GM12864 (cell line): ENCODE measurements around the gene CEP55.

Experiments used
- DNase-seq: peaks from one replicate; pipeline ENCODE4 v3.0.0-alpha.2; 2011; ENCODE audit warnings: low read depth
- H3K4me3 ChIP-seq: 2 replicates; pipeline ENCODE4 v1.5.1; 2011; ENCODE audit warnings: mild to moderate bottlenecking, low read depth, low read length, control low read depth
- CTCF ChIP-seq: IDR thresholded peaks from 2 replicates; pipeline ENCODE4 v1.5.1; 2011; ENCODE audit warnings: low read depth, mild to moderate bottlenecking, moderate library complexity, low read length, control low read depth, inconsistent platforms; ENCODE audit errors: missing control alignments

Gene CEP55

DNA sequence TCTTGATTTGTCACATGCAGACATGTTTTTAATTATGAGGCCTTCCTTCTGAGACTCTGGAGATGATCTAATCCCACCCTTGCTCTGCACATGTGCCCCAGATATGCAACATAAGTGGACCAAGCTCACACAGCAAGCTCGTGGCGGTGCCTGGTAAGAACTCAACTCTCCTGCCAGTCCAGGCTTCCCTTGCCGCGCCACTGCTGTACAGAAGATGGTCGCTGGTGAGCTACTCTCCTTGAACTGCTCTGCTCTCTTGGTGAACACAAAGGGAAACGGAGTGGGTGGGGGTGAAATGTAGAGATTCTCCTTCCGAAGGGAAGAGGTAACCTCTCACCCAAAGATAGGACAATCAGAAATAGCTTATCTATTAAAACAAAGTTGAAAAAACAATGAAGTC lies 39.9 kb upstream of the CEP55 start:
- TF ChIP-seq CTCF = no peak
- DNase-seq = no peak

GRCh38 chr10:93457511-93457910 lies 38.9 kb upstream of the CEP55 start:
- TF ChIP-seq CTCF = no peak
- DNase-seq = no peak
- no peak overlapping the region for H3K4me3 ChIP-seq

More for the DNA sequence above, 39.9 kb upstream of the CEP55 start:
- no peak overlapping the region for H3K4me3 ChIP-seq

DNA sequence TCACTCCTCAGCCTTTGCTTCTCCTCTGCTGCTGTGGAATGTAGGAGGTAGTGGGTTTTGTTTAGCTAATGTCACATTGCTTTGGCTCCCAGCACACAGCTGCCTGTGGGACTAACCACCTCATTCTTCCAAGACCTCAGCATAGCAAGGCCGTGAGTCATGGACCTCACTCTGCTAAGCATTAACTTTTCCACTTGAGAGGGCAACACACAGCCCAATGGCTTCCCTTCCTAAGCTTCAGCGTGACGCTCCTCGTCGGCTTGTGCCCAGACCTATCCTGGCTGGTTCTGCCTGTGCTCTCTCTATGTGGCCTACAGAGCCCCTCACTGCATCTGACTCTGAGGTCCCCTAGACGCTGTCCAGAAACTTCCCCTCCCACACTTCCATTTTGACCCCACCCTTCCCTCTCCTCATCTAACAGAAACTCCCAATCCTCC lies 37.6 kb upstream of the CEP55 start:
- no peak for TF ChIP-seq CTCF
- H3K4me3 ChIP-seq = no peak overlapping the region
- no peak for DNase-seq

DNA sequence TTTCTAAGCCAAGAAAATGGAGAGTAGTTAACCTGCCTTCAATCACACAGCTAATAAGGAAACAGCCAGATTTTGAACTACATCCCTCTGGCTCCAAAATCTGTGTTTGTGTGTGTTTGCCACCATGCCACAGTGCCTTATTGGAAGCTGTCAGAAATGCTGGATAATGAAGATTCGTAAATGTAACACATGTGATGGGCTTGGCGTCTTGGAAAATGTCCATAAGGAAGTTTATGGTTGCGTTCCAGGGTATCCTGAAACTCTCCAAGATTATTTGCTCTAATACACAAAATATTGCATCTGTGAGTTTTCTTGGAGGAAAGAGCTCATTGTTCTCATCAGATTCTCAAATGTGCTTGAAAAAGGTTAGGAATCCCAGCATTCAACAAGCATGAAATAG lies 36.9 kb upstream of the CEP55 start:
- DNase-seq = no peak
- no peak for TF ChIP-seq CTCF
- H3K4me3 ChIP-seq = no peak overlapping the region

GRCh38 chr10:93461109-93461806 lies 35.2 kb upstream of the CEP55 start:
- TF ChIP-seq CTCF = no peak
- H3K4me3 ChIP-seq = no peak overlapping the region
- no peak for DNase-seq

GRCh38 chr10:93461807-93462178 lies 34.6 kb upstream of the CEP55 start:
- no peak overlapping the region for H3K4me3 ChIP-seq
- no peak for TF ChIP-seq CTCF
- DNase-seq = no peak

DNA sequence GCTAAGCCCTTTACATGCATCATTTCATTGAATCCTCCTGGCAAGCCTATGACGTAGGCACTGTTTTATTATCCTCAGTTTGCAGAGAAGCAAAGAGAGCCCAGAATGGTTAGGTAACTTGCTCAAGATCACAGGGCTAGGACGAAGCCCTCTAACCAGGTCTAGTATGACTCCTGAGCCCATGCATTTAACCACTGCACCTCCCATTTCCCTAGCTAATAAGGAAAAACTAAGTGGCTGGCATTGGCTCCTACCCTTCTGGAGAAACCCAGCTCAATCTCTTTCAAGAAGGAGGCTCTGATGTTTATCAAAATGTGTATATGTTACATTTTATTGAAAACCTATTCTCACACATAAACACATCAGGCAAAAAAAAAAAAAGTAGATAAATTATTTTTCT lies 34.0 kb upstream of the CEP55 start:
- no peak for DNase-seq
- TF ChIP-seq CTCF = no peak
- no peak overlapping the region for H3K4me3 ChIP-seq
